GM19025 (cell line): ENCODE results near the gene MINDY4.
A peak's percentile ranks its signal among the peaks of the same experiment; 100 is the strongest.

Source experiments
- ATAC-seq: cut with Tn5 transposase; IDR thresholded peaks from one replicate; pipeline ENCODE4 v1.9.1; 2021; ENCODE audit warnings: mild to moderate bottlenecking, low read depth, moderate library complexity; ENCODE audit not compliant: unreplicated experiment

Gene MINDY4

GRCh38 chr7:30937416-30937815 is 166.2 kb downstream of the MINDY4 start:
- no peak for ATAC-seq

- peak; percentile 59 for ATAC-seq
These were observed 167.5 kb downstream of the MINDY4 start for GRCh38 chr7:30938435-30939316.

- ATAC-seq: no peak
These were observed 170.5 kb downstream of the MINDY4 start for GRCh38 chr7:30941582-30942323.
